Epidermal melanocyte (primary cell): ENCODE data around the gene RO60.

ENCODE experiments used
- DNase-seq: peaks from one replicate; pipeline ENCODE4 v3.0.0; 2011; ENCODE audit warnings: low spot score; ENCODE audit not compliant: insufficient read length

Gene RO60

DNA sequence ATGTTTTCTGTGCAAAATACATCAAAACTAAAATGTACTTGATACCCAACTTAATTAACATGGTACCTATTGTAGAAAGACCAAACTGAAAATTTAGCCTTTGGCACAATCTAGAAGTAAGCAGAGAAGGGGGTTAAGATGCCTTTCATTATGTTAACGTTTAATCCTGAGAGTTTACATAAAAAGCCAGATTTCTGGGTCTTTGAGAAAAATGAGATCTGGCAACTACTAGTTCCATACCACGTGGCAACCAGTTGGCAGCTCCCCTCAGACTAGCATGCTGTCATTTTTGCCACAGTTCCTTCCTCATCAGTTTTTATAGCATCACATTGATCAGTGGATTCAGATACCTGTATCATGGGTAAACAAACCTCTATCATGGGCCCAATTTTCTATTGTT, 1.5 kb downstream of the RO60 start:
- DNase-seq = no peak

DNA sequence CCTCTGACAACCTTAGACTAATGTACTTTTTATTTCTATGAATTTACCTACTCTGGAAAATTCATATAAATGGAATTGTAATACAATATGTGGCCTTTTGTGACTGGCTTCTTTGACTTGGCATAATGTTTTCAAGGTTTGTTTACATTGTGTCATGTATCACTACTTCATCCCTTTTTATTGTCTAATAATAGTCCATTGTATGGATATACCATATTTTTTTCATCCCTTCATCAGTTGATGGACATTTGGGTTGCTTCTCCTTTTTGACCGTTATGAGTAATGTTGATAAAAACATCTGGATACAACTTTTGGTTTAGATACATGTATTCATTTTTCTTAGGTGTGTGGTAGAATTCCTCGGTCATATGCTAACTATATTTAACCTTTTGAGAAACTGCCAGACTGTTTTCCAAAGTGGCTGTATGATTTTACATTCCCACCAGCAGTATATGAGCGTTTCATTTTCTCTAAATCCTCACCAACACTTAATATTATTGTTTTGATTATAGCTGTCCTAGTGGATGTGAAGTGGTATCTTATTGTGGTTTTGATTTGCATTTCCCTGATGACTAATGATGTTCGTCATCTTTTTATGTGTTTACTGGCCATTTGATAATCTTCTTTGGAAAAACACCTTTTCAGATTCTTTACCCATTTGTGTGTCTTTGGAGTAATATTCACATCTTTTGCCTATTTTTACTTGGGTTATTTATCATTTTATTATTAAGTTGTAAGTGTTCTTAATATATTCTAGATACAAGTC, 3.5 kb downstream of the RO60 start:
- DNase-seq = no peak

DNA sequence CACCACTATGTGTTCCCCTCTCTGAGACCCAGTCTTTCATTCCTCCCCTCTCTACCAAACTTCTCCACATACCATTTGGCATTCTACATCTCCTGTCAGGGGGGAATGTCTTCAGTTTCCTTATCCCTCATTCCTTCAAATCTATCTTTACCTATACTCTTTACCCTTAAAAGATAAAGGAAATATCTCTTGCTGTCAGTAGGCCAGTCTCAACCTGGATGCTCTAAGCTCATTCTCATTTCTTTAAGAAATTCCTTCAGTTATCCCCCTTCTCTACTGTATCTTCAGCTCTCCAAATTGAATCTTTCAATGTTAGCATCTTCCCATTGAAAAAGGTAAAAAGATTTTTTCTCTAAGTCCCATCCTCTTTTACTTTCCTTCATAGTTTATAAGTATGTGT, 6.5 kb downstream of the RO60 start:
- DNase-seq = no peak

DNA sequence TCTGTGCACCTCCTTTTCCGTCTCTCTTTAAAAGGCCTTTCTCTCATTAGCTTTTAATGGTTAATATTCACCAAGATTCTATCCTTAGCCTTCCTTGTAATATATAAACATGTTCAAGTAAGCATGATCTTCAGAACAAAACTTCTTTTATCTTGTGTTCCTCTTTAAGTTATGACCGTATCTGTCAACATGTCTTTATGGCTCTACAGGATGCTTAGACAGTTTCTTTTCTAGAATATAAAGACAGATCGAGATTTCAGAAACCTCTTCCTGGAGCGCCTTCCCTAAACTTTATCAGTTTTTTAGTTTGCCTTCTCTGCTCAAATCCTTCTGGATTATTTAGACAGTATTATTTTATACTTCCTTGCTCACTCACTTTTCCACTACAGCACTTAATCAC, 7.2 kb downstream of the RO60 start:
- no peak for DNase-seq

DNA sequence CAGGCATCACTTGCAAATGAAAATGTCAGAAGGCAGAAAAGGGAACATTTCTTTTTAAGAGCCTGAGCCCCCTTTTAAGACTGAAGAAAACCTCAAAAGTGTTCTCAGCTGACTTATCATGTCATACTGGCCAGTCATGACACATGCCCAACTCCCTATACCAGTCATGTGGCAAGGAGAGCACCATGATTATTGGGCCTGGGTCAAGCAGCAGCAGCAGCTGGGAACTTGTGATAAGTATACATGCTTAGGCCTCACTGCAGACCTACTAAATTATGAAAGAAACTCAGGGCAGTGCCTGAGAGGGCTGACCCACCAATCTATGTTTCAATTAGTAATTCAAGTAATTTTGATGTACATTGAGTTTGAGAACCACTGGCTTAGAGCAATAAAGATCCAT, 8.6 kb downstream of the RO60 start:
- no peak for DNase-seq

DNA sequence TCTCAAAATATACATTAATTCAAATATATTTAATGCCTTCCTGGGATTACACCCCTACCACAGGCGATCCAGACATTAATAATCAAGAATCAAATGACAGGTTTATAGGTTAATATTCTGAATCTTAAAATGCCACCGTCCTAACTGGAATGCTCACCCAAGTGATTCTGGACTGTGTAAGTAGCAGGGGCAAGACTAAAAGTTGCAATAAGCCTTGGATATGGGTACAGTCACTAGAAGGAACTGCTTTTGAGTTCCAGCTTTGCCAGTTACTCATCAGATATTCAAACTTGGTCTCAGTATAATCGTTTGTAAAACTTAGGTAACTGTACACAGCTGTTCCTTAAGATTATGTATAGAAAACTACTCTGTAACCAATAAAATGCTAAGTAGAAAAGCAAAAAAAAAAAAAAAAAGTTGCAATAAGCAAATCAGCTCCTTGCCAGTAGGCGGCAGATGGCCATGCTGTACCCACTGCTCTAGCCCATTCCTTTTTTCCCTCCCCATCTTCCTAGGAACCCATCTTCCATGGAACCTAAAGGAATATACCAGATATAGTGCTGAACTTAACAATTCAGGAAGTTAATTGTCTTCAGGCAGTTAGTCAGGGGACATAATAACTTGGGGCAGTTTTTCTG, 10.5 kb downstream of the RO60 start:
- no peak for DNase-seq

DNA sequence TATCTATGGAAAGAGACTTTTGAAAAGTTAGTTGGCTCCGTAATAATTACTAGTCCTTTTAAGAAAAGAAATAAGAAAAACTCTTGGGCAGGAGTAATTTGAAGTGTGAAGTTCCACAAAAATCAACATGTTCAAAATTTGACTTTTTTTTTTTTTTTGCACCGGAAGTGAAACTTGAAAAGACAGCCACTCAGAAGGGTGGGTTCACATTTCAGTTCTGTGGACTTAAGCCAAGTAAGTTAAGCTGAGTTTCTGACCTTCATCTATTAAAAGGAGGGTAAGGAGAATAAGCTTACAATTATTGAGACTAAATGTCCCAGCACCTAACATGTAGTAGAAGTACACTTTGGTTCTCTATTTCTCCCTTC, 11.0 kb downstream of the RO60 start:
- DNase-seq = no peak

DNA sequence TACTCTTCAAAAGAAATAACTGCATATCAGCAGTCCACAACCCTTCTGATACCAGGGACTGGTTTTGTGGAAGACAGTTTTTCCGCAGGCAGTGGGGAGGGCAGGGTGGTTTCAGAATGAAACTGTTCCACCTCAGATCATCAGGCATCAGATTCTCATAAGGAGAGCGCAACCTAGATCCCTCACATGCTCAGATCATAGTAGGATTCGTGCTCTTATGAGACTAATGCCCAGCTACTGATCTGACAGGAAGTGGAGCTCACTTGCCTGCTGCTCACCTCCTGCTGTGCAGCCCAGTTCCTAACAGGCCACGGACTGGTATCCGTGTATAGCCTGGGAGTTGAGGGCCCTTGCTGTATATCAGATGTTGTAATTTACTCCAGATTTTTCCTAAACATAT, 11.5 kb downstream of the RO60 start:
- DNase-seq = no peak

DNA sequence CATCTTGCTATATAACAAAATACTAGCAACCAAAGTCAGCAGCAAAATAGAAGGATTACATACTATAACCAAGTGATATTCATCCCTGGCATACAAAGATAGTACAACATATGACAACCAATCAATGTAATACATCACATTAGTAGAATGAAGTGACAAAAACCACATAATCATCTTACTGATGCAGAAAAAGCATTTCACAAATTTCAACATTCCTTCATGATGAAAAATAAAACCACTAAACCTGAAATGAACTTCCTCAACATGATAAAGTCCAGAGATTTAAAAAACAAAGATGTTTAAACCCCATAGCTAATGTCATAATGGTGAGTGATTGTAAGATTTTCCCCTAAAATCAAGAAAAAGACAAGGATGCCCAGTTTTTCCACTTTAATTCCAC, 18.6 kb downstream of the RO60 start:
- DNase-seq = no peak

DNA sequence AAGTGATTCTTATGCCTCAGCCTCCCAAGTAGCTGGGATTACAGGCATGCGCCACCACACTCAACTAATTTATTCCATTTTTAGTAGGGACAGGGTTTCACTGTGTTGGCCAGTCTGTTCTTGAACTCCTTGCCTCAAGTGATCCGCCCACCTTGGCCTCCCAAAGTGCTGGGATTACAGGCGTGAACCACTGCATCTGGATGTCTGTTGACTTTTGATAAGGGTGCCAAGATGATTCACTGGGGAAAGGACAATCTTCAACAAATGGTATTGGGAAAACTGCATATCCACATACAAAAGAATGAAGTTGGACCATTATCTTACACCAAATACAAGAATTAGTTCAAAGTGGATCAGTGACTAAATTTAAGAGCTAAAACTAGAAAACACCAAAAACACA, 19.8 kb downstream of the RO60 start:
- DNase-seq = no peak

DNA sequence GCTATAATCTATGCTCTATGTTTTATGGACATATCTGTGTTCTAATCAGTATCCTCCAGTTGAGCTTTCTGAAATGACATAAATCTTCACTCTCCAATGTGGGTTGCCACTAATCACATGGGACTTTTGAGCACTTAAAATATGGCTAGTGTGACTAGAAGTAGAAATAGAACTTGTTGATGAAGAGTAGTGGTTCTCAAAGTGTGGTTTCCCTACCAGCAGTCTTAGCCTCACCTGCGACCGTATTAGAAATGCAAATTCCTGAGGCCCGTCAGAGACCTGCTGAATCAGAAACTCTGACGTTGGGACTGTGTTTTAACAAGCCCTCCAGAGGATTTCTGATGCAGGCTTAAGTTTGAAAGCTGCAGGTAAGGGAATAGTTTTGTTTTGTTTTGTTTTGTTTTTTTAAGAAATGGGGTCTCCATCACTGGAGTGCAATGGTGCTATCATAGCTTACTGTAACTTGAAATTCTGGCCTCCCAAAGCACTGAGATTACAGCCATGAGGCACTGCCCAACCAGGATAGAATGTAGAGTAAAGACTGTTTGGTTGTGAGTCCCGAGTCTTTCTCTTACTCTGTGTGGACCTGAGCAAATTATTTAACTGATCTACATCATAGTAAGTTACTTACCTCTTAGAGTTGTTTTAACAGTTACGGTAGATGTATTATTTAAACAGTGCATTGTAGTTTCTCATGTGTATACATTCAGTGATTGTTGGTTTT, 24.1 kb downstream of the RO60 start:
- no peak for DNase-seq

DNA sequence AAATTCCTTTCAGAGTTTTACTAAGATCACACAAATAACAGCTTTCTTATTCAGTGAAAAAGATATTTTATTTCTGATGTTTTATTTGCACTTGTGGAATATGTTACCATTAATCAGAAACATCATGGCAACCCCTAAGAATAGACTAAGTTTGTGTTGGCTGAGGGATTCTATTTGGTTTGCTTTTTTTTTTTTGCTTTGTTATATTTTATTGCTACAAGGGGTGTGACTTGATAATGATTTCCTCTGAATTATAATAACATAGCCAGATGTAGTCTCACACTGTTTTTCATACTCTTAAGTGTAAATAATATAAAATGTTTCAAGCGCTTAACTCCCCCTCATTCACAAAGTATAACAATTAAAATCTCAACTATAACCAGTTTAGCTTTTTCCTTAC, 25.9 kb downstream of the RO60 start:
- DNase-seq = no peak

DNA sequence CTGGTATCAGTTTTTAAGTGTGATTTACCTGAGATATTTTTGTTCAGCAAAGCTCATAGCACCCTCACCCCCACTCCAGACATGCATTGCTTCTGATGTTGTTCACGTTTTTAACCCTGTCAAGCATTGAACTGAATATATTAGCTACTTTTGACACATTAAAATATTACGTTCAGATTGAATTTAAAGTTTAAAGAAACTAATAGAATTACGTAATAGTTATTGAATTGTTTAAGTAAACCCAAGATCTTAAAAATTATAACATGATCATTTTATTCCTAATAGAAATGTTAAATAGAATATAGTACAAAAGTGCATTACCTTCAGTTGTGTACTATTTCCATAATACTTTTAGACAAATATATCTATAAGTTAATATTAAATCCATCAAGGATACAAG, 26.9 kb downstream of the RO60 start:
- DNase-seq = no peak

DNA sequence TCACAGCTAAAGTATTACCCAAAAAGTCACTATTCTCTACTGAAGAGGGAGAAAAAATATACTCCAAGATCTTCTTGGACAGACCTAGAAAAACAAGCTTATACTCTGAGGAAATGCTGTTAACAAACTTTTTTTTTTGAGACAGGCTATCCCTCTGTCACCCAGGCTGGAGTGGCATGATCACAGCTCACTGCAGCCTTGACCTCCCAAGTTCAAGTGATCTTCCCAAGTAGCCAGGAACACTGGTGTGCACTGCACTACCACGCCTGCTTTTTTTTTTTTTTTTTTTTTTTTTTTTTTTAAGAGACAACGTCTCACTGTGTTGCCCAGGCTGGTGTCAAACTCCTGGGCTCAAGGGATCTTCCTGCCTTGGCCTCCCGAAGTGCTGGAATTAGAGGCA, 28.5 kb downstream of the RO60 start:
- no peak for DNase-seq

DNA sequence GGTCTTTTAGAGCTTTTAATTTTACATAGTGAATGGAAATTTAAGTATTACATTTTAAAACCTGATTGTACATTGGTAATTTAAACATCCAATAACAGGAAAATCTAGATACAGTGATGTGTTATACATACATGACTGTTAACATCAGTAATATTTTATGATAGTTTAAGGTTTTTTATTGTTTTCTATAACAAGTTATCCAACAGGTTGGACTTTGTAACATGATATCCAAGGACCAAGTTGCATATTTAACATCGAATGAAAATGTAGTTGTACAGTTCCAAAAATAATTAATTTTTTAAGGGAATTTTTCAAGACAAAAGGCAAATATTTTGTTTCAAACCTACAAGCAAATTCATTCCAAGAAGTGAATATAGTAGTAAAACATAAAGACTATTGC, 31.5 kb downstream of the RO60 start:
- DNase-seq = no peak

DNA sequence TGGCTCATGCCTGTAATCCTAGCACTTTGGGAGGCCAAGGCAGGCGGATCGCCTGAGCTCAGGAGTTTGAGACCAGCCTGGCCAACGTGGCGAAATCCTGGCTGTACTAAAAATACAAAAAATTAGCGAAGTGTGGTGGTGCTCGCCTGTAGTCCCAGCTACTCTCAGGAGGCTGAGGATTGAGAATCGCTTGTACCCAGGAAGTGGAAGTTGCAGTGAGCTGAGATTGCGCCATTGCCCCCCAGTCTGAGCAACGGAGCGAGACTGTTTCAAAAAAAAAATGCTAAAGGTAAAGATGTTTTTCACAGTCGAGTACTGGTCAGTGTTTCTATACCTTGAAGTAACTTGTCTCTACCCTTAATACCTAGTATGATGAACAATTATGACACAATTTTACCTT, 34.7 kb downstream of the RO60 start:
- no peak for DNase-seq

DNA sequence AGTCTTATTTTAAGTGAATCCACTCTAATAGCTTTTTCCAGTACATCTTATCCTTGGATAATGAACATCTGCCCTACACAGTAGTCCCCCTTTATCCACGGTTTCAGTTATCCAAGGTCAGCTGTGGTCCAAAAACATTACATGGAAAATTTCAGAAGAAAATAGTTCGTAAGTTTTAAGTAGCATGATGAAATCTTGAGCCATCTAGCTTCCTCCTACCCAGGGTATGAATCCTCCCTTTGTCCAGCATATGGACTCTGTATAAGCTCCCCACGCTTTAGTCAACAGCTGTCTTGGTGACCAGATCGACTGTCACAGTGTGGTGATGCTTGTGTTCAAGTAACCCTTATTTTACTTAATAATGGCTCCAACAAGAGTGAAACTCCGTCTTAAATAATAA, 43.2 kb downstream of the RO60 start:
- DNase-seq = no peak

DNA sequence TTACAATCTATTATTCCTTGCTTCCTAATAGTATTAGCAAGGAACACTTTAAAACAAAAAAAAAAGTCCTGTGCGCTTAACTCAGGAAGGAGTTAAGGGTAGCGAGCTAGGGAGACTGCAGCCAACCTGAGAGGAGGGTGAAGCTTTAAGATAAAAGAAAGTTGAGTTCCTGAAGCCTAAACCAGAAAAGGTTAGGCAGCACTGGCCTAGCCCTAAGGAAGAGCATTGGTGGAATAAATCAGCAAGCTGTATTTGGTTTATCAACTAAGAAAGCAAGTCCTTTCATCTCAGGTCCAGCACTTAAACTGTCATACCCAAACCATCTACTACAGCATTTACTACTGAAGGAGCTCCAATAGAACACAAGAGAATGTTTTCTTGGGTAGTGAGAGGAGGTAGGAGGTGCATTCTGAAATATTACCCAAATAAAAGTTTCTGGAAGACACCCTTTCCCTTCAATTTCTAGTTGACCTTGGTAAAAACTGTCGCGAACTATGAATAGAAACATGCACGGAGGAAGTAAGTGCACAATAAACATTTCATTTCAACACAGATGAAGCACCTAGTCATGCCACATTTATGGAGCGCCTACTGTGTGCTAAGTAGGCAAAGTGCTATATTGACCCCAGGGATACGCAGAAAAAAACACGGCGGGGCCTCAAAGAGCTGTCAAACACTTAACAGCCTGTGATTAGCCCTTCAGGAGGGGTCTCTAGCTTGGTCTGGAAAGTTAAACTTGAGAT, 44.5 kb downstream of the RO60 start:
- no peak for DNase-seq

DNA sequence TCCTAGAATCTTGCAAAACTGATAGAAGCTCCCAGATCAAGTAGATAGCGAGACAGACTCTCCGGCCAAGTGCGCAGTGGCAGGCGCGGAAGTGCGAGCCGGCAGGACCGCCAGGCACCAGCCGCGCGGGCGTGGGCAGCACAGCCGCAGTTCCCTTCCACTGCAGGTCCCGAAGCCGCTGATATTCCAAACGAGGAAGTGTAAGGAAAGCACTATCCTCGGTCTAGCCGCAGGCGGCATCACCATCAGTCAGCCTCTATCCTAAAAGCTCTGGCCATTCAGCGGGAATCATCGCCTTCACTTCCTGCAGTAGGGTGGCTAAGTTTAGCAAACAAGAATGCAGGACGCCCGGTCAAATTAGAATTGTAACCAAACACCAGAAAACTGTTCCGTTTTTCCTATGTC, 45.1 kb downstream of the RO60 start:
- peak; percentile 34 for DNase-seq

DNA sequence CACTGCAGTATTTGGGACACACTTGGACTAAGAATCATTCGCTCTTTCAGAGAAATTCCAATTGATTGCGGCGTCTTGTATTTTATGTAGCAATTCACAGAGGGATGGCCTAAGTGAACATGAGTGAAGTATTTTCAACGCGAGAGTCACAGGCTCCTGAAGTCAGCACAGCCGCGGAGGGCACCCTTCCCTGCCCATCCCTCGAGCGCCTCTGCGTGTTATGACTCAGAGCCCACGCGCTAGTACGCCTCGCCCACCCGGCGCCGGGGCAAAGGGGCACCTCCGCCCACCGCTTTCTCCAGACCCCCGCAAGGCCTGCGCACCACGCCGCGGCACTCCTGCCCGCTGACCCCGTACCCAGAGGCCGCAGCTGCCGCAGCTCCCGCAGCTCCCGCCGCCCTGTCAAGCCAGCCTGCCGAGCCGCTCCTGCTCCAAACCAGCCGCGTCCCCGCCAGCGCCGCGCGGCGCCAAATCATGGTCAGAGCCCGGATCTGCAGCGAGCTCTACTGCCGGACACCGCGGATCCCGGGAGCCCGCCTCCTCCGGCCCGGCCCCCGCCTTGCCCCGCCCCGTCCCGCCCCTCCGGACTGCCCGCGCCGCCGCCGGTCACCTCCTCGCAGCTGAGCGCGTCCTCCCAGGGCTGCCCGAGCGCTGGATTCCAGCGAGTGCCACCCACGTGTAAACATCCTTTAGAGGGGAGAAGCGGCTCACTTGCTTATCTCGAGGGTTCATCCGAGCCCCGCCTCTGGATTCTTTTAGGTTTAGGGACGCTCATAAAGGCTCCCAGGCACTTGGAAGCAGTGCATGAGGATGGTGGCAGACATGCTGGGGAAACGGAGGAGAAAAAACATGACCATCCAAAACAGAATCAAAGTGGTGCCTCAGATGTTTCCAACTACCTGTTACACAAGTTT, 45.8 kb downstream of the RO60 start, which contains the start of gene GLRX2:
Gene GLRX2, minus strand, starts transcription at position 508 of the 914 bp plus-strand sequence. Its CDS starts 32 bp downstream, at position 476.
- peak; percentile 80 for DNase-seq

DNA sequence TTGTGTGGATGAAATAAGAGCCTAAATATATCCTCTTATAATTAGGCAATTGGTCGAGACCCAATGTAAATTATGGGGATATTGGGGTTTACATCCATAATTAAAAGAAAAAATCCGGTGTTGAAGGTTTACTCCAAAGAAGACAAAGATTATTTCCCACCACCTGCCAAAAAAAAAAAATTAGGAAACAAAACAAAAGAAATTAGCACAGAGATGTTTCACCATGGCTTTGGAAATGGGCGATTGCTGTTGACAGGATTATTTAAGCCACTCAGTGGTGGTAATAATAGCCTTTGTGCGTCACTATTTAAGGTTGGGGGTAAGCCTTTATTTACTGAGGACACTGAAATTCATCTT, 46.4 kb downstream of the RO60 start:
- no peak for DNase-seq
